Progenitor cell of endocrine pancreas (in vitro differentiated cells): ENCODE results near the gene FANCC. TPM values are rescaled to one million over a fixed set of nuclear protein-coding genes. Genes with fewer than 3 reads are reported as not detected.

Source experiments
- DNase-seq: peaks from one replicate; pipeline ENCODE4 v3.0.0; 2021; ENCODE audit warnings: low spot score; ENCODE audit not compliant: unreplicated experiment
- H3K27ac Mint-ChIP-seq: 2 replicates; pipeline ENCODE4 v1.8.0; 2021; ENCODE audit warnings: mild to moderate bottlenecking, moderate library complexity, mixed read lengths
- H3K27me3 Mint-ChIP-seq: 2 replicates; pipeline ENCODE4 v1.8.0; 2021; ENCODE audit warnings: mixed read lengths
- H3K36me3 Mint-ChIP-seq: 2 replicates; pipeline ENCODE4 v1.8.0; 2022; ENCODE audit warnings: mixed read lengths; ENCODE audit not compliant: insufficient read depth
- H3K4me1 Mint-ChIP-seq: 2 replicates; pipeline ENCODE4 v1.8.0; 2021; ENCODE audit warnings: low read depth, mixed read lengths
- H3K4me3 Mint-ChIP-seq: 2 replicates; pipeline ENCODE4 v1.8.0; 2021; ENCODE audit warnings: low read depth, mild to moderate bottlenecking, moderate library complexity, mixed read lengths
- H3K9me3 Mint-ChIP-seq: 2 replicates; pipeline ENCODE4 v1.8.0; 2021; ENCODE audit warnings: low read depth, mixed read lengths
- total RNA-seq: library from RNA; stranded (reverse); gene quantifications from 2 replicates; pipeline ENCODE4 v1.2.1, GENCODE V29; 2021
- TF ChIP-seq, protein P1 (sequence below): fragments of 200-600 bp; sonication (generic); IDR thresholded peaks from one replicate; pipeline ENCODE4 v1.5.0; 2021; ENCODE audit warnings: antibody characterized with exemption, mild to moderate bottlenecking; ENCODE audit not compliant: unreplicated experiment

The FANCC gene
- total RNA-seq, 1 donor from 2014 or later: 28.9 TPM

GRCh38 chr9:95292226-95292625 lies 25.3 kb downstream of the FANCC start:
- no peaks in the 10 kb centered on the region for H3K27me3 Mint-ChIP-seq
- no peak overlapping the region for H3K4me3 Mint-ChIP-seq
- no peak for DNase-seq
- no peak overlapping the region for H3K27ac Mint-ChIP-seq
- H3K36me3 Mint-ChIP-seq: peaks cover 9% of the 10 kb centered on the region
- H3K4me1 Mint-ChIP-seq: peaks cover under 1% of the 10 kb centered on the region
- TF ChIP-seq, protein P1, sequence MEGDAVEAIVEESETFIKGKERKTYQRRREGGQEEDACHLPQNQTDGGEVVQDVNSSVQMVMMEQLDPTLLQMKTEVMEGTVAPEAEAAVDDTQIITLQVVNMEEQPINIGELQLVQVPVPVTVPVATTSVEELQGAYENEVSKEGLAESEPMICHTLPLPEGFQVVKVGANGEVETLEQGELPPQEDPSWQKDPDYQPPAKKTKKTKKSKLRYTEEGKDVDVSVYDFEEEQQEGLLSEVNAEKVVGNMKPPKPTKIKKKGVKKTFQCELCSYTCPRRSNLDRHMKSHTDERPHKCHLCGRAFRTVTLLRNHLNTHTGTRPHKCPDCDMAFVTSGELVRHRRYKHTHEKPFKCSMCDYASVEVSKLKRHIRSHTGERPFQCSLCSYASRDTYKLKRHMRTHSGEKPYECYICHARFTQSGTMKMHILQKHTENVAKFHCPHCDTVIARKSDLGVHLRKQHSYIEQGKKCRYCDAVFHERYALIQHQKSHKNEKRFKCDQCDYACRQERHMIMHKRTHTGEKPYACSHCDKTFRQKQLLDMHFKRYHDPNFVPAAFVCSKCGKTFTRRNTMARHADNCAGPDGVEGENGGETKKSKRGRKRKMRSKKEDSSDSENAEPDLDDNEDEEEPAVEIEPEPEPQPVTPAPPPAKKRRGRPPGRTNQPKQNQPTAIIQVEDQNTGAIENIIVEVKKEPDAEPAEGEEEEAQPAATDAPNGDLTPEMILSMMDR: no peak
- peaks cover 10% of the 10 kb centered on the region for H3K9me3 Mint-ChIP-seq

GRCh38 chr9:95286151-95286550 lies 31.4 kb downstream of the FANCC start:
- H3K27me3 Mint-ChIP-seq: no peaks in the 10 kb centered on the region
- peaks cover 7% of the 10 kb centered on the region for H3K4me1 Mint-ChIP-seq
- H3K9me3 Mint-ChIP-seq: peaks cover 8% of the 10 kb centered on the region
- H3K4me3 Mint-ChIP-seq: no peak overlapping the region
- TF ChIP-seq, protein P1: no peak
- no peak for DNase-seq
- H3K27ac Mint-ChIP-seq: no peak overlapping the region
- H3K36me3 Mint-ChIP-seq: peaks cover 1% of the 10 kb centered on the region

DNA sequence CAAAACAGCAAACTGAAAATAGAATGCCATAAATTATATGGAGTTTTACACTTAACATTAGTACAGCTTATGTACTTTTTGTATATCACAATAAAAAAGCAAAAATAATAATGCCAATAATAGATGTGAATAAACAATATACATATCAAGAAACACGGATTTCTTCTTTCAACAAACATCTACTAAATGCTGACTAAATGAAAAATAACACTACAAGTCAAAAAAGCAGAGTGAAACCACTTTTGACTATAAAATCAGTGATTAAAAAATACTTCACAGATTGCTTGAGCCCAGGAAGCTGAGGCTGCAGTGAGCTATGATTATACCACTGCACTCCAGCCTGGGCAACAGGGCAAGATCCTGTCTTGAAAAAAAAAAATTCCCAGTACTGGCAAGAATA lies 32.2 kb downstream of the FANCC start:
- Mint-ChIP-seq H3K9me3 (peaks cover 10% of the 10 kb centered on the region), H3K27me3 (no peaks in the 10 kb centered on the region), H3K4me1 (peaks cover 7% of the 10 kb centered on the region), H3K36me3 (no peaks in the 10 kb centered on the region), H3K4me3 (no peak overlapping the region), H3K27ac (no peak overlapping the region)
- no peak for DNase-seq
- TF ChIP-seq, protein P1: no peak

DNA sequence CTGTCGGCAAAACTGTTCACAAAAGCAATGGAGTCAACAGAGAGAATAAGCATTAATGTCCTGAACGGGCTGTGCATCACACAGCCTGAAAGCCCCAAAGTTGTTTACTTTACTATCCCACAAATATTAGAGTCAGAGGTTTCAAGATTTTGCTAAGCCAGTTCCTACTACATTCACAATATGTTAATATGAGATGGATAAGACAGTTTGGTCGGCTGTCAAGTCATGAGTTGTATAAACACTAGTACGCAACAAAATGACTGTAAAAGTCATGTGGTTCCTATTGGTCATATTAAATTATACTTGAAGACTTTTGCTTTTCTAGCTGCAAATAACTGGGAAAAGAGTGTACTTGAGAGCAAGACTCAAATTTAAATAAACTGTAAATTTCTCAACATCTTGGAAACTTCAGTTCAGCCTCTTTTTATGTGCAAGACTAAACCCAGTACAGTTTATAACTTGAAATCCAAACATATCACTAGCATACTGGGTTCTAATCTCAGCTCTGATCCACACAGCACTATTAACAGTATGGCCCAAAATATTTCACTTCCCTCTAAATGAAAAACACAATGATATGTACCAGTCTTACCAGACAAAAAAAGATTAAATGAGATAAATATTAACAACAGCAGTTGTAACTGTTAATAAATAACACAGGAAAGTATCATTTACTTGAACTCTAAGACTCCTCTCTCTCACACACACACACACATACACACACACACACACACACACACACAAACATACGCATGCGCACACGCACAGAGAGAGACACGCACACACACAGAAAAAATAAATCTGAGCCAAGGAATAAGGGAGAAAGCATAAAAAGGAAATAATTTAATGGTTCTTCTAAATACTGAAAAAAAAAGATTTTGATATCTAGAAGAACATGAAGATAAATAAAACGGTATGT lies 33.1 kb downstream of the FANCC start:
- TF ChIP-seq, protein P1: no peak
- Mint-ChIP-seq H3K27ac (peak overlapping the region; percentile 62), H3K9me3 (peaks cover 14% of the 10 kb centered on the region), H3K4me3 (no peak overlapping the region), H3K36me3 (no peaks in the 10 kb centered on the region), H3K27me3 (no peaks in the 10 kb centered on the region), H3K4me1 (peaks cover 7% of the 10 kb centered on the region)
- DNase-seq: no peak

- peaks cover 7% of the 10 kb centered on the region for H3K4me1 Mint-ChIP-seq
Measured at GRCh38 chr9:95283673-95284072, 33.8 kb downstream of the FANCC start.

More at GRCh38 chr9:95283673-95284072, 33.8 kb downstream of the FANCC start:
- Mint-ChIP-seq H3K9me3 (peaks cover 14% of the 10 kb centered on the region), H3K27ac (peak overlapping the region; percentile 13), H3K4me3 (no peak overlapping the region), H3K36me3 (no peaks in the 10 kb centered on the region), H3K27me3 (no peaks in the 10 kb centered on the region)
- TF ChIP-seq, protein P1: no peak
- no peak for DNase-seq
